Ovary (tissue), 3 donors: Measurements from ENCODE around the gene DIO1.

ENCODE experiments used
- EP300 ChIP-seq: sonication (generic); formaldehyde crosslinking; IDR thresholded peaks from one replicate; pipeline ENCODE4 v1.6.1; 2017; ENCODE audit warnings: antibody characterized with exemption
- TF ChIP-seq, protein P1 (sequence below), 3 donors: fragments of 450-650 bp in 2 of 3; fragments of 200-600 bp in 1 of 3; IDR thresholded peaks; one replicate each; pipeline versions ENCODE4 v1.5.1 to v1.8.0; 2016 to 2022; ENCODE audit warnings: antibody characterized with exemption in 3 of 3, mild to moderate bottlenecking in 1 of 3
- donor health status: DM: no; HTN: no; CAD: no.

DNA sequence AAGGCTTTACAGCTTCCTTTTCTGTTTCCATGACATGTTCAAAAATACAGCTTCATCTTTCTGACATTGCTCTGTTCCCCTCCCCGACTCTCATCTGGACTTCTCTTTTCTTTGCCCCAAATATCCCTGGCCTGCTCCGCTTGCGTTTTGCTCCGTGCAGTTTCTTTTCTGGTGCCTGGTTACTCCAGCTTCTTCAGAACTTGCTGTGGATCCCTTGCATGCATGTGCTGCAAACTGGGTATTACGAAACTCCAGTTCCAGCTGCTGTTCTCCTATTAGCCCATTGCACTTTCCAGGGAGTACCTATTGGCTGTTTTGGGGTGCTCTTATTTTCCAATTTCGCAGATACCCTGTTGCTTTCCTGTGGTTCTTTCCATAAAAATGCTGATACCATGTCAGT is 46.0 kb upstream of the DIO1 start:
- TF ChIP-seq, protein P1, sequence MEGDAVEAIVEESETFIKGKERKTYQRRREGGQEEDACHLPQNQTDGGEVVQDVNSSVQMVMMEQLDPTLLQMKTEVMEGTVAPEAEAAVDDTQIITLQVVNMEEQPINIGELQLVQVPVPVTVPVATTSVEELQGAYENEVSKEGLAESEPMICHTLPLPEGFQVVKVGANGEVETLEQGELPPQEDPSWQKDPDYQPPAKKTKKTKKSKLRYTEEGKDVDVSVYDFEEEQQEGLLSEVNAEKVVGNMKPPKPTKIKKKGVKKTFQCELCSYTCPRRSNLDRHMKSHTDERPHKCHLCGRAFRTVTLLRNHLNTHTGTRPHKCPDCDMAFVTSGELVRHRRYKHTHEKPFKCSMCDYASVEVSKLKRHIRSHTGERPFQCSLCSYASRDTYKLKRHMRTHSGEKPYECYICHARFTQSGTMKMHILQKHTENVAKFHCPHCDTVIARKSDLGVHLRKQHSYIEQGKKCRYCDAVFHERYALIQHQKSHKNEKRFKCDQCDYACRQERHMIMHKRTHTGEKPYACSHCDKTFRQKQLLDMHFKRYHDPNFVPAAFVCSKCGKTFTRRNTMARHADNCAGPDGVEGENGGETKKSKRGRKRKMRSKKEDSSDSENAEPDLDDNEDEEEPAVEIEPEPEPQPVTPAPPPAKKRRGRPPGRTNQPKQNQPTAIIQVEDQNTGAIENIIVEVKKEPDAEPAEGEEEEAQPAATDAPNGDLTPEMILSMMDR (IDR thresholded peaks at IDR 0.05) = no peak
- no peak for TF ChIP-seq EP300
